Fibroblast of villous mesenchyme (primary cell): ENCODE results near the gene COL20A1. TPM values are rescaled to one million over a fixed set of nuclear protein-coding genes. Genes with fewer than 3 reads are reported as not detected.
"Not testable (repeated sequence)": the region's sequence is repeated elsewhere in the genome, so short reads cannot be mapped to it uniquely, and the experiment has no call there.

ENCODE experiments used
- DNase-seq: peaks from one replicate; pipeline ENCODE4 v3.0.0-alpha.2; 2010; ENCODE audit warnings: low read depth
- H3K4me3 ChIP-seq: 2 replicates; pipeline ENCODE4 v1.5.1; 2011; ENCODE audit warnings: low read depth, mild to moderate bottlenecking, low read length
- CTCF ChIP-seq: IDR thresholded peaks from 2 replicates; pipeline ENCODE4 v1.5.1; 2012; ENCODE audit warnings: low read depth, mild to moderate bottlenecking, low read length; ENCODE audit not compliant: insufficient read depth
- total RNA-seq: library from RNA; depleted of rRNA; stranded (reverse); fragments of >200 nt; gene quantifications from 2 replicates; pipeline ENCODE4 v1.2.3, GENCODE V29; 2012

COL20A1 gene
- total RNA-seq, 1 donor: under 0.01 TPM

GRCh38 chr20:63298731-63299312 lies 5.8 kb downstream of the COL20A1 start:
- no peak overlapping the region for H3K4me3 ChIP-seq
- DNase-seq: no peak
- TF ChIP-seq CTCF: no peak

GRCh38 chr20:63301671-63302070 lies 8.7 kb downstream of the COL20A1 start:
- no peak overlapping the region for H3K4me3 ChIP-seq
- TF ChIP-seq CTCF: no peak
- DNase-seq: no peak

- no peak for TF ChIP-seq CTCF
- H3K4me3 ChIP-seq: no peak overlapping the region
- no peak for DNase-seq
These were observed 10.2 kb downstream of the COL20A1 start for GRCh38 chr20:63303095-63303666.

- no peak for DNase-seq
- no peak for TF ChIP-seq CTCF
- H3K4me3 ChIP-seq: no peak overlapping the region
These were observed 12.4 kb downstream of the COL20A1 start for GRCh38 chr20:63305393-63305792.

- DNase-seq, H3K4me3 ChIP-seq: not testable (repeated sequence)
These were observed 13.1 kb downstream of the COL20A1 start for GRCh38 chr20:63305933-63306672.

GRCh38 chr20:63306673-63307537 lies 13.9 kb downstream of the COL20A1 start:
- TF ChIP-seq CTCF: no peak
- no peak for DNase-seq
- H3K4me3 ChIP-seq: no peak overlapping the region
